OCI-LY7 (cell line): ENCODE measurements around the gene RAC2. TPM values are rescaled to one million over a fixed set of nuclear protein-coding genes. Genes with fewer than 3 reads are reported as not detected.

Source experiments
- BruUV-seq: library from RNA; stranded (reverse); fragments of 400-500 nt; replicated peaks from 2 replicates; lab custom pipeline; 2021; lab: Mats Ljungman, UMichigan
- CTCF ChIA-PET: fragments of 300-600 bp; sonication (Branson Sonifier 250); formaldehyde crosslinking; loops from one replicate; lab custom pipeline; 2022; ENCODE audit warnings: antibody characterized with exemption; ENCODE audit not compliant: unreplicated experiment; lab: Charles Lee
- POLR2A ChIA-PET: fragments of 300-600 bp; sonication (Branson Sonifier 250); formaldehyde crosslinking; loops from one replicate; lab custom pipeline; 2022; ENCODE audit warnings: antibody characterized with exemption; lab: Charles Lee
- DNase-seq: peaks from one replicate; pipeline ENCODE4 v3.0.0-alpha.2; 2015; ENCODE audit warnings: low spot score
- H2AFZ ChIP-seq: fragments of 200-600 bp; sonication (generic), shearing (Covaris generic); 2 replicates; pipeline ENCODE4 v1.6.1; 2014; ENCODE audit warnings: mild to moderate bottlenecking, antibody characterized with exemption, low read length, moderate library complexity
- H3K27ac ChIP-seq: fragments of 200-600 bp; sonication (generic); 2 replicates; pipeline ENCODE4 v1.5.1; 2014; ENCODE audit warnings: mixed run types, low read depth, mild to moderate bottlenecking, moderate library complexity, low read length, inconsistent platforms; ENCODE audit not compliant: poor library complexity, severe bottlenecking
- H3K36me3 ChIP-seq: fragments of 200-600 bp; sonication (generic); 2 replicates; pipeline ENCODE4 v1.6.1; 2014; ENCODE audit warnings: mild to moderate bottlenecking, antibody characterized with exemption, low read length, moderate library complexity, mixed read lengths; ENCODE audit not compliant: insufficient read depth
- H3K4me1 ChIP-seq: fragments of 200-600 bp; sonication (generic); 2 replicates; pipeline ENCODE4 v1.5.1; 2014; ENCODE audit warnings: mild to moderate bottlenecking, low read length; ENCODE audit not compliant: insufficient read depth, poor library complexity, severe bottlenecking
- H3K4me2 ChIP-seq: fragments of 200-600 bp; sonication (generic); 2 replicates; pipeline ENCODE4 v1.6.1; 2014; ENCODE audit warnings: mild to moderate bottlenecking, low read length
- H3K4me3 ChIP-seq: fragments of 200-600 bp; sonication (generic); 2 replicates; pipeline ENCODE4 v1.5.1; 2014; ENCODE audit warnings: mild to moderate bottlenecking, low read depth, low read length; ENCODE audit not compliant: poor library complexity, severe bottlenecking
- H3K79me2 ChIP-seq: fragments of 200-600 bp; sonication (generic); 2 replicates; pipeline ENCODE4 v1.6.1; 2016; ENCODE audit warnings: low read depth, mild to moderate bottlenecking, low read length, moderate library complexity, mixed read lengths; ENCODE audit not compliant: insufficient read depth
- H3K9me2 ChIP-seq: fragments of 200-600 bp; sonication (generic); 2 replicates; pipeline ENCODE4 v1.6.1; 2016; ENCODE audit warnings: mild to moderate bottlenecking, low read length, mixed read lengths; ENCODE audit not compliant: insufficient read depth
- H3K9me3 ChIP-seq: fragments of 200-600 bp; sonication (generic); 2 replicates; pipeline ENCODE4 v1.6.1; 2014; ENCODE audit warnings: mild to moderate bottlenecking, mixed run types, low read length, mixed read lengths
- H4K20me1 ChIP-seq: fragments of 200-600 bp; sonication (generic); 2 replicates; pipeline ENCODE4 v1.6.1; 2014; ENCODE audit warnings: mild to moderate bottlenecking, antibody characterized with exemption, low read length, moderate library complexity, mixed read lengths; ENCODE audit not compliant: insufficient read depth
- EZH2phosphoT487 ChIP-seq: fragments of 200-600 bp; sonication (generic); IDR thresholded peaks from 2 replicates; pipeline ENCODE4 v1.6.1; 2018; ENCODE audit warnings: low read depth, borderline replicate concordance, mild to moderate bottlenecking, mixed run types, antibody characterized with exemption, low read length, moderate library complexity, mixed read lengths
- intact Hi-C: fragments of 100-400 bp; cut with micrococcal nuclease; formaldehyde crosslinking; loops from one replicate; pipeline ENCODE4 v1.10.0; 2022; ENCODE audit not compliant: unreplicated experiment
- total RNA-seq, 2 experiments: library from RNA; depleted of rRNA in 1 of 2; stranded (reverse); fragments of >200 nt in 1 of 2; shearing (Covaris generic) in 1 of 2; gene quantifications; 2 replicates each; pipeline ENCODE4 v1.2.3, GENCODE V29; 2014 to 2022
- TF ChIP-seq, protein P1 (sequence below): fragments of 200-600 bp; sonication (generic); conservative IDR thresholded peaks from 2 replicates; pipeline ENCODE4 v1.5.1; 2014; ENCODE audit warnings: mild to moderate bottlenecking, antibody characterized with exemption, low read length, moderate library complexity, mixed read lengths

RAC2 gene
- total RNA-seq, 2 experiments from 2014 or later = 142 to 321 TPM

DNA sequence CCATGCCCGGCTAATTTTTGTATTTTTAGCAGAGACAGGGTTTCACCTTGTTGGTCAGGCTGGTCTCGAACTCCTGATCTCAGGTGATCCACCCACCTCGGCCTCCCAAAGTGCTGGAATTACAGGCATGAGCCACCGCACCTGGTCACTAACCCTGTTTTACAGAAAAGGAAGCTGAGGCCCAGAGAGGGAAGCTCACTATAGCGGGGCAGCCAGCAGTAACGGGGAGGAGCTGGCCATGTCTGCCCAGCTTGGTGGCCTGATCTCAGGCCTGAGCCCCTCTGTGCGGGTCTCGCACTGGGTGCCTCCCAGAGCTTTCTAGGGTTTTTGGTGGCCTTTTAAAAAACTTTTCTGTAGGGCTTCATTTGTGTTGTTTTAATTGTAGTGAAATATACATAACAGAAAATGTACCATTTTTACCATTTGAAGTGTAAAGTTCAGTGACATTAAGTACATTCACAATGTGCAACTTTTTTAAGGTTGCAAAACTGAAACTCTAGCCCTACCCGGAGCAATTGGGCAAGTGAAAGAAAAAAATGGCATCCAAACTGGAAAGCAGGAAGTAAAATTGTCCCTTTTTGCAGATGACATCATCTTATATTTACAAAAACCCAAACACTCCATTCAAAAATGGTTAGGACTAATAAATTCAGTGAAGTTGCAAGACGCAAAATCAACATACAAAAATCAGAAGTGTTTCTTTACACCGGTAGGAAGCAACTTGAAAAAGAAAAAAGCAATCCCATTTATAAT, 23.8 kb upstream of the RAC2 start:
- Histone ChIP-seq H3K4me2 (peak overlapping the region; percentile 91), H3K9me3 (peaks cover 16% of the 10 kb centered on the region; the same call in 1 of the 2 replicates), H3K79me2 (no peaks in the 10 kb centered on the region), H3K9me2 (no peaks in the 10 kb centered on the region), H4K20me1 (no peaks in the 10 kb centered on the region), H3K4me3 (peak overlapping the region; percentile 65), H3K36me3 (no peaks in the 10 kb centered on the region), H2AFZ (peak overlapping the region; percentile 96), H3K27ac (peak overlapping the region; percentile 22), H3K4me1 (peaks cover 32% of the 10 kb centered on the region)
- CTCF ChIA-PET = interaction anchor here (1.0 kb wide), 2 partner anchors 190 to 273 kb away, joined by 3 to 4 read pairs; no protein-coding TSS in a partner anchor
- TF ChIP-seq, protein P1, sequence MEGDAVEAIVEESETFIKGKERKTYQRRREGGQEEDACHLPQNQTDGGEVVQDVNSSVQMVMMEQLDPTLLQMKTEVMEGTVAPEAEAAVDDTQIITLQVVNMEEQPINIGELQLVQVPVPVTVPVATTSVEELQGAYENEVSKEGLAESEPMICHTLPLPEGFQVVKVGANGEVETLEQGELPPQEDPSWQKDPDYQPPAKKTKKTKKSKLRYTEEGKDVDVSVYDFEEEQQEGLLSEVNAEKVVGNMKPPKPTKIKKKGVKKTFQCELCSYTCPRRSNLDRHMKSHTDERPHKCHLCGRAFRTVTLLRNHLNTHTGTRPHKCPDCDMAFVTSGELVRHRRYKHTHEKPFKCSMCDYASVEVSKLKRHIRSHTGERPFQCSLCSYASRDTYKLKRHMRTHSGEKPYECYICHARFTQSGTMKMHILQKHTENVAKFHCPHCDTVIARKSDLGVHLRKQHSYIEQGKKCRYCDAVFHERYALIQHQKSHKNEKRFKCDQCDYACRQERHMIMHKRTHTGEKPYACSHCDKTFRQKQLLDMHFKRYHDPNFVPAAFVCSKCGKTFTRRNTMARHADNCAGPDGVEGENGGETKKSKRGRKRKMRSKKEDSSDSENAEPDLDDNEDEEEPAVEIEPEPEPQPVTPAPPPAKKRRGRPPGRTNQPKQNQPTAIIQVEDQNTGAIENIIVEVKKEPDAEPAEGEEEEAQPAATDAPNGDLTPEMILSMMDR = no peak
- TF ChIP-seq EZH2phosphoT487 = no peak
- DNase-seq = peak; percentile 33
- BruUV-seq = no TSS peak
- intact Hi-C loops = loop anchor here (1.0 kb wide), 3 partner anchors 16 to 189 kb away; no protein-coding TSS in a partner anchor
- POLR2A ChIA-PET = interaction anchor here (0.6 to 1.2 kb wide), 4 partner anchors 24 to 297 kb away, joined by 3 to 4 read pairs (median 3); partner anchors contain the start of gene RAC2

DNA sequence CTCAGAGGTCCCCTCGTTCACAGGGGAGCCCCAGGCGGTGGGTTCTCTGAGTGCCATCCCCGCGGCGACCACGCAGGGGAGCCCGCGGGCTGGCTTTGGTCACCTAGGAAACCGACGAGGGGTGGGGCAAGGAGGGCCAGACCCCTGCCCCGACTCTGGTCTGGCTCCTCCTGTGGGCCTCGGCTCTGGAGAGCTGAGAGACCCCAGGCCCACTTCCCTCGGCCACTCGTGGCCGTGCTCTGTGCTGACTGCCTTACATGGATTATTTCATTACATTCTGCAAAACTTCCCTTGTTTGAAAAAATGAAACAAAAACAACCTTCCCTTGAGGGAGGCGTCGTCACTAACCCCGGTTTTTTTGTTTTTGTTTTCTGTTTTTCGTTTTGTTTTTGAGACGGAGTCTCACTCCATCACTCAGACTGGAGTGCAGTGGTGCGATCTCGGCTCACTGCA, 23.1 kb upstream of the RAC2 start:
- CTCF ChIA-PET = interaction anchor here (1.0 kb wide), 2 partner anchors 191 to 274 kb away, joined by 3 to 4 read pairs; no protein-coding TSS in a partner anchor
- peak overlapping the region; percentile 96 for H2AFZ ChIP-seq
- intact Hi-C loops = loop anchor here (1.0 kb wide), 3 partner anchors 17 to 190 kb away; no protein-coding TSS in a partner anchor

More for the DNA sequence above, 23.1 kb upstream of the RAC2 start:
- no peaks in the 10 kb centered on the region for H3K9me2 ChIP-seq
- H3K4me2 ChIP-seq = peak overlapping the region; percentile 91
- BruUV-seq = no TSS peak
- peaks cover 16% of the 10 kb centered on the region; the same call in 1 of the 2 replicates for H3K9me3 ChIP-seq
- no peaks in the 10 kb centered on the region for H3K36me3 ChIP-seq
- no peaks in the 10 kb centered on the region for H4K20me1 ChIP-seq
- peak overlapping the region; percentile 65 for H3K4me3 ChIP-seq
- H3K4me1 ChIP-seq = peaks cover 32% of the 10 kb centered on the region
- DNase-seq = peak; percentile 78
- H3K27ac ChIP-seq = peak overlapping the region; percentile 22
- TF ChIP-seq EZH2phosphoT487 = no peak
- TF ChIP-seq, protein P1 = peak; percentile 95
- no peaks in the 10 kb centered on the region for H3K79me2 ChIP-seq
- POLR2A ChIA-PET = interaction anchor here (0.6 to 1.2 kb wide), 3 partner anchors 24 to 298 kb away, joined by 3 to 4 read pairs (median 3); partner anchors contain the start of gene RAC2
